HepG2 (cell line): ENCODE results near the gene SEC14L1. TPM values are rescaled to one million over a fixed set of nuclear protein-coding genes. Genes with fewer than 3 reads are reported as not detected.

Experiments used
- ATF4 ChIP-seq, 2 experiments: fragments of 450-650 bp in 1 of 2; sonication (generic) in 1 of 2; formaldehyde crosslinking; IDR thresholded peaks; 2 replicates each; pipeline versions ENCODE4 v1.5.0 to v1.8.0; 2020 to 2022; ENCODE audit warnings: mild to moderate bottlenecking in 1 of 2, missing genetic modification reagents in 1 of 2
- CHD2 ChIP-seq: IDR thresholded peaks from 2 replicates; pipeline ENCODE4 v1.6.1; 2011; ENCODE audit warnings: low read depth, low read length, improper control_type of control experiment
- FOSL1 ChIP-seq: sonication (generic); formaldehyde crosslinking; IDR thresholded peaks from 2 replicates; pipeline ENCODE4 v1.9.0; 2021; ENCODE audit warnings: missing genetic modification reagents, borderline replicate concordance
- HINFP ChIP-seq: sonication (generic); formaldehyde crosslinking; IDR thresholded peaks from 2 replicates; pipeline ENCODE4 v1.4.0; 2020; ENCODE audit warnings: low read depth, mild to moderate bottlenecking, missing genetic modification reagents
- JARID2 ChIP-seq: sonication (generic); formaldehyde crosslinking; IDR thresholded peaks from 2 replicates; pipeline ENCODE4 v1.8.1; 2023; ENCODE audit warnings: missing genetic modification reagents, inconsistent platforms; ENCODE audit not compliant: insufficient replicate concordance
- MEF2D ChIP-seq: sonication (generic); formaldehyde crosslinking; IDR thresholded peaks from 2 replicates; pipeline ENCODE4 v1.5.1; 2020; ENCODE audit warnings: mild to moderate bottlenecking, missing genetic modification reagents
- MTA1 ChIP-seq: sonication (generic); formaldehyde crosslinking; IDR thresholded peaks from 2 replicates; pipeline ENCODE4 v1.4.0; 2020; ENCODE audit warnings: missing genetic modification reagents, mild to moderate bottlenecking, borderline replicate concordance
- POLR2G ChIP-seq: fragments of 200-400 bp; formaldehyde crosslinking; IDR thresholded peaks from 2 replicates; pipeline ENCODE4 v1.6.1; 2018; ENCODE audit warnings: mild to moderate bottlenecking, low read depth, low read length, moderate library complexity
- RNF2 ChIP-seq: fragments of 450-650 bp; conservative IDR thresholded peaks from 2 replicates; pipeline ENCODE4 v1.6.1; 2016; ENCODE audit warnings: low read depth
- TBX3 ChIP-seq: fragments of 450-650 bp; IDR thresholded peaks from 2 replicates; pipeline ENCODE4 v1.6.1; 2017; ENCODE audit warnings: antibody characterized with exemption, mild to moderate bottlenecking, inconsistent platforms, borderline replicate concordance
- THAP7 ChIP-seq: sonication (generic); formaldehyde crosslinking; IDR thresholded peaks from 2 replicates; pipeline ENCODE4 v1.8.1; 2023; ENCODE audit warnings: mild to moderate bottlenecking, missing genetic modification reagents
- ZBTB40 ChIP-seq, 2 experiments: fragments of 450-650 bp in 1 of 2; sonication (generic) in 1 of 2; formaldehyde crosslinking in 1 of 2; IDR thresholded peaks; 2 replicates each; pipeline versions ENCODE4 v1.6.1 to v1.8.0; 2016 to 2022; ENCODE audit warnings: antibody characterized with exemption in 1 of 2, mild to moderate bottlenecking in 1 of 2, missing genetic modification reagents in 1 of 2
- ZNF225 ChIP-seq: sonication (generic); formaldehyde crosslinking; IDR thresholded peaks from 2 replicates; pipeline ENCODE4 v1.4.0; 2020; ENCODE audit warnings: mild to moderate bottlenecking, missing genetic modification reagents
- ZNF556 ChIP-seq: sonication (generic); formaldehyde crosslinking; IDR thresholded peaks from 2 replicates; pipeline ENCODE4 v1.4.0; 2020; ENCODE audit warnings: mild to moderate bottlenecking, missing genetic modification reagents, borderline replicate concordance
- polyA plus RNA-seq, 8 experiments: library from polyadenylated mRNA; depleted of rRNA in 3 of 8; stranded (reverse) in 7 of 8; unstranded in 1 of 8; fragments of >200 nt; fragmentation: Illumina TruSeq in 4 of 8; extraction: Trizol in 4 of 8; gene quantifications; 2 replicates each; pipeline versions ENCODE4 v1.2.1 to v1.2.3, GENCODE V29; 2011 to 2016; ENCODE audit warnings: low read depth in 4 of 8, missing spikeins in 1 of 8, mixed read lengths in 1 of 8; ENCODE audit not compliant: insufficient read depth in 1 of 8
- total RNA-seq, 5 experiments: library from RNA; depleted of rRNA; stranded (reverse); fragments of >200 nt; fragmentation: Illumina TruSeq; extraction: Trizol; gene quantifications; 2 replicates each; pipeline ENCODE4 v1.2.3, GENCODE V29; 2016; ENCODE audit warnings: low read depth in 1 of 5

Gene SEC14L1
- total and polyA plus RNA-seq, 2 of the 13 experiments (the other 11 are each of a cell fraction or from before 2014, with no cell fraction given), result 26.3 to 43.9 TPM

- no peak; the same call in 1 of the 2 replicates for TF ChIP-seq TBX3
- peak; percentile 63; the same call in 1 of the 2 replicates for TF ChIP-seq MTA1 (CRISPR knock-in tag)
- TF ChIP-seq ZBTB40 (IDR thresholded peaks at IDR 0.05), result no peak
- peak; percentile 57; the same call in 1 of the 2 replicates for TF ChIP-seq ZBTB40 (CRISPR knock-in tag; IDR thresholded peaks at IDR 0.05)
- 0 out of 4 replicates have a peak, but pooled peaks of 1 of the 2 experiments have one; percentile 23 for TF ChIP-seq ATF4 (CRISPR knock-in tag; IDR thresholded peaks at IDR 0.05)
- TF ChIP-seq HINFP (CRISPR knock-in tag), result no peak; the same call in 1 of the 2 replicates
- 0 out of 2 replicates have a peak, but pooled peaks have one; percentile 26 for TF ChIP-seq ZNF556 (CRISPR knock-in tag)
- peak; percentile 71; the same call in 1 of the 2 replicates for TF ChIP-seq ZNF225 (CRISPR knock-in tag)
- no peak for TF ChIP-seq THAP7 (CRISPR knock-in tag)
- TF ChIP-seq JARID2, result no peak
- TF ChIP-seq RNF2, result peak; percentile 96
- peak; percentile 32; the same call in 1 of the 2 replicates for TF ChIP-seq MEF2D
- peak; percentile 54; the same call in 1 of the 2 replicates for TF ChIP-seq POLR2G
- TF ChIP-seq CHD2, result 0 out of 2 replicates have a peak, but pooled peaks have one; percentile 10
- TF ChIP-seq FOSL1 (CRISPR knock-in tag), result peak; percentile 75
Measured at GRCh38 chr17:77254951-77255825, 114.4 kb downstream of the SEC14L1 start (continued).
